GM19328 (cell line): ENCODE results near the gene TAS2R13.

ENCODE experiments used
- ATAC-seq: cut with Tn5 transposase; IDR thresholded peaks from one replicate; pipeline ENCODE4 v1.9.1; 2021; ENCODE audit warnings: mild to moderate bottlenecking, moderate library complexity; ENCODE audit not compliant: unreplicated experiment

The TAS2R13 gene, protein sequence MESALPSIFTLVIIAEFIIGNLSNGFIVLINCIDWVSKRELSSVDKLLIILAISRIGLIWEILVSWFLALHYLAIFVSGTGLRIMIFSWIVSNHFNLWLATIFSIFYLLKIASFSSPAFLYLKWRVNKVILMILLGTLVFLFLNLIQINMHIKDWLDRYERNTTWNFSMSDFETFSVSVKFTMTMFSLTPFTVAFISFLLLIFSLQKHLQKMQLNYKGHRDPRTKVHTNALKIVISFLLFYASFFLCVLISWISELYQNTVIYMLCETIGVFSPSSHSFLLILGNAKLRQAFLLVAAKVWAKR

DNA sequence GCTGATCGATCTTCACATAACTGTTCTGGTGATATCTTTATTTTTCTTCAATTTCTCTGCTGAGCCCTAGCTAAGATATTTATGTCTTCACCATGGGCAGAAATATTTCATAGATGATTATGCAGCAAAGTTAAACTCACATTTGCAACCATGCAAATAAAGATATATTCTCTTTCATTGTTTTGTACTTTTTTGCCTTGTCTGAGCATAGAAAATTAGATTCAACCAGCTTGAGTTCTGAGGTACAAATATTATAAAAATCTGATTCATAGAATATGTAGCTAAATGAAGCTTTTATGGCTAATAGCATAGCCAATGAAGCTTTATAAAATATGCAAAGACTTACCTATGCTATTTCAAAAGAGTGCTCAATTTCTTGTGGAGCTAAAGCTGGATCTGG is at the start of gene TAS2R13:
TSS of gene TAS2R13 (minus strand) at position 101 of the 400 bp plus-strand sequence. CDS start 264 bp downstream, outside the sequence.
- no peak for ATAC-seq

DNA sequence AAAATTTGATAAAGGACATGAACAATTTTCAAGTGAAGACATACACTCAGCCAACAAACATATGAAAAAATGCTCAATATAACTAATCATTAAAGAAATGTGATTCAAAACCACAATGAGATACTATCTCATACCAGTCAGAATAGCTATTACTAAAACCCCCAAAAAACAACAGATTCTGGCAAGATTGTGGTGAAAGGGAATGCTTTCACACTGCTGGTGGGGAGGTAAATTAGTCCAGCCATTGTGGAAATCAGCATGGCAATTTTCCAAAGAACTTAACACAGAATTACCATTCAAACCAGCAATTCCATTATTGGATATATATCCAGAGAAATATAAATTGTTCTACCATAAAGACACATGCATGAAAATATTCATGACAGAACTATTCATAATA is 48.4 kb upstream of the TAS2R13 start:
- no peak for ATAC-seq

DNA sequence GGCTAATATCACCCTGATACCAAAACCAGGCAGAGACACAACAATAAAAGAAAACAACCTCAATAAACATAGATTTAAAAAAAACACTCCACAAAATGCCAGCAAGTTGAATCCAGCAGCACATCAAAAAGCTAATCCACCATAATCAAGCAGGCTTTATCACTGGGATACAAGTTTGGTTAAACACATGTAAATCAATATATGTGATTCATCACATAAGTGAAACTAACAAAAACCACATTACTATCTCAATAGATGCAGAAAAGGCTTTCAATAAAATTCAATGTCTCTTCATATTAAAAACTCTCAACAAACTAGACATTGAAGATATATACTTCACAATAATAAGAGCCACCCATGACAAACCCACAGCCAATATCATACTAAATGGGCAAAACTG is 46.7 kb upstream of the TAS2R13 start:
- no peak for ATAC-seq

DNA sequence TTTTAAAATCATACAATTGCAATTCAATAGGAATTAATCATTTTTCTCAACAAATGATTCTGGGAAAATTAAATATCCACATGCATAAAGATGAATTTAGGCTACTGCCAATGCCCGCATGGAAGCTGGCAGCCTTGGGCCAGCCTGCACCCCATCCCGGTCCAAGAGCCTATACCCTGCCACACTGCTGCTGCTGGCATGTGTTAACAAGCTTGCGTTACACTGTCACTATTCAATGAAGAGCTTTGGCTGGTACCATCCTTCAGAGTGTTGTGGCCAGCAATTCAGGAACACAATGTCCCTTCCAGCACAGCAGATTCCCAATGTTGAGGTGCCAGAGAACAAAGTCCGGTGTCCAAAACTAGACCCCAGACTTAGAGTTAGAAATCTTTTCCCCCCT is 43.3 kb upstream of the TAS2R13 start:
- no peak for ATAC-seq

DNA sequence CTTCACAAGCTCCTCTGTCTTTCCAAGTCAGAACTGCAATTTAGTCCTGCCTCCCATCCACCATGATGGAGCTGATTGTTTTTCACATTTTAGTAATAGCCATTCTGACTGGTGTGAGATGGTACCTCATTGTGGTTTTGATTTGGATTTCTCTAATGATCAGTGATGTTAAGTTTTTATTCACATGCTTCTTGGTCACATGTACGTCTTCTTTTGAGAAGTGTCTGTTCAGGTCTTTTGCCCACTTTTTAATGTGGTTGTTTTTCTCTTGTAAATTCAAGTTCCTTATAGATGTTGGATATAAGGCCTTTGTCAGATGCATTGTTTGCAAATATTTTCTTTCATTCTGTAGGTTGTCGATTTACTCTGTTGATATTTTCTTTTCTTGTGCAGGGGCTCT is 33.8 kb upstream of the TAS2R13 start:
- ATAC-seq: no peak

DNA sequence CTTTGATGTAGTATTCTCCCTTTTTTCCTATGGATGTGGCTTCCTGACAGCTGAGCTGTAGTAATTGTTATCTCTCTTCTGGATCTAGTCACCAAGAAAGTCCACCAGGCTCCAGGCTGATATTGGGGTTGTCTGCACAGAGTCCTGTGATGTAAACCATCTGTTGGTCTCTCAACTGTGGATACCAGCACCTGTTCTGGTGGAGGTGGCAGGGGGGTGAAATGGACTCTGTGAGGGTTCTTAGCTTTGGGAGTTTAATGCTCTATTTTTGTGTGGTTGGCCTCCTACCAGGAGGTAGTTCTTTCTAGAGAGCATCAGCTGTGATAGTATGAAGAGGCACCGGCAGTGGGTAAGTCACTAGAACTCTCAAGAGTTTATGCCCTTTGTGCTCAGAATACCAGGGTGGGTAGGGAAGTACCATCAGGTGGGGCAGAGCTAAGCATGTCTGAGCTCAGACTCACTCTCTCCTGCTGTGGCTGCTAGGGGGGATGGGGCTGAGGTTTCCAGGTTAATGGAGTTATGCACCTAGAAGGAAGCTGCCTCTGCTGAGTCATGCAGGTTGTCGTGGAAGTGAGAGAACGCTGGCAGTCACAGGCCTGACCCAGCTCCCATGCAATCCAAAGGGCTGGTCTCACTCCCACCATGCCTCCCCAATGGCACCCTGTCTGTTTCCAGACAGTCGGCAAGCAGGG is 32.7 kb upstream of the TAS2R13 start:
- ATAC-seq: no peak

DNA sequence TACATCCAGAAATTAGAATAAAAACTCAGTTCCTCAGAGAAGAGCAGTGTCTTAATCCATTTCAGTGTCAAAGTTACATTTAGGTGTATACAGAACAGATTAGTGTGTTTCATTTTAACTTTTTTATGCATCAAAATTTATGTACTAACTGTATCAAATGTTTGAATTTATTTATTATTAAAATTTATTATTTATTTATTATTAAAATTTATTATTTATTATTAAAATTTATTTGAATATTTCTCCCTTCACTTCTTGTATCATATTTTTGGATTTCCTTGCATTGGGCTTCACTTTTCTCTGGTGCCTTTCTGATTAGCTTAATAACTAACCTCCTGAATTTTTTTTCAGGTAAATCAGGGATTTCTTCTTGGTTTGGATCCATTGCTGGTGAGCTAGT is 32.0 kb upstream of the TAS2R13 start:
- ATAC-seq: no peak

DNA sequence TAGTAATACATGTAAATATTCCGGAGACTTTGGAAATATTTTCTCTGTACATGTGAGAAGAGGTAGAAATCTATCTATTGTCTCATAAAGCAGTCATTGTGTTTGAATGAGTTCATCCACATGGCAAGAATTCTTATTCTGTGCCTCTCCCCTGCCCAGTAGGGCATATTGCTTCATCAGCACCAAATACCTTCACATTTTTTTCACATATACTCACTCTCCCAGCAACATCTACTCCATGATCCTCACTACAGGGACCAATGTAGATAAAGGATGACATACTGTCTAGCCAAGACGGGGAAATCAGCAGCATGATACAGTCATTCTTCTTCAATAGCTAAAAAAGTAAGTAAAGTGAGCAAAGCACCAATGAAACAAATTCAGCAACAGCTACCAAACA is 31.0 kb upstream of the TAS2R13 start:
- ATAC-seq: no peak

DNA sequence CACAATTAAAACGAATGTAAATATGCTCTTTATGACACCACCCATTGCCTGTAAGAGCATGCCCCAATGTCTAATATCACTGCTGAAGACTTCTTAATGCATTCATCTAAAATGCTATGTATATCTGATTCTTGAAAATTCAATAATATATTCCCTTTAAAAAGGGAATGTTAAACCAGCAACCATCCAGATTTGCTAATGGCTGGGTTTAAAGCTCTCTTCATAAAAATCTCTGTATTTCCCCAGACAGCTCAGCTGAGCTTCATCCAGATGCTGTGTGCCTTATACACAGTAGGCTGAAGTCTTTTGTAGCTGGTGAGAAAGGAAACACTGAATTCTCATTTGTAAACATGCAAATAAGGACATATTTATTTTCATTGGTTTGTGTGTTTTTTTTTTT is 29.8 kb upstream of the TAS2R13 start, which contains the start of gene TAS2R14:
TSS of gene TAS2R14 (minus strand) at position 101 of the 400 bp plus-strand sequence. CDS start at position 45, 56 bp downstream.
- ATAC-seq: no peak

DNA sequence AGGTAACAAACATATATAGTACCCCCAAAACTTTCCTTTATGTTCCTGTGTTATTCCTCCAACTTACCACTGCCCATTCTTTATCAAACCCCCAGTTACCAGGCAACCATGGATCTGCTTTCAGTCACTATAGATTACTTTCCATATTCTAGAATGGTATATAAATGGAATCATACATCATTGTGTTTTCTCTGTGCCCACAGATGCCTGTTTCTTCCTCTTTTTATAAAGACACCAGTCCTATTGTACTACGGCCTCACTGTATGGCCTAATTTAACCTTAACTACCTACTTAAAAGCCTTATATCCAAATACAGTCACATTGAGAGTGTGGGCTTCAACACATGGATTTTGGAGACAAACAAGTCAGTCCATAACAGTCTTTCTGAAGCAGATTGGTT is 27.1 kb upstream of the TAS2R13 start:
- no peak for ATAC-seq

DNA sequence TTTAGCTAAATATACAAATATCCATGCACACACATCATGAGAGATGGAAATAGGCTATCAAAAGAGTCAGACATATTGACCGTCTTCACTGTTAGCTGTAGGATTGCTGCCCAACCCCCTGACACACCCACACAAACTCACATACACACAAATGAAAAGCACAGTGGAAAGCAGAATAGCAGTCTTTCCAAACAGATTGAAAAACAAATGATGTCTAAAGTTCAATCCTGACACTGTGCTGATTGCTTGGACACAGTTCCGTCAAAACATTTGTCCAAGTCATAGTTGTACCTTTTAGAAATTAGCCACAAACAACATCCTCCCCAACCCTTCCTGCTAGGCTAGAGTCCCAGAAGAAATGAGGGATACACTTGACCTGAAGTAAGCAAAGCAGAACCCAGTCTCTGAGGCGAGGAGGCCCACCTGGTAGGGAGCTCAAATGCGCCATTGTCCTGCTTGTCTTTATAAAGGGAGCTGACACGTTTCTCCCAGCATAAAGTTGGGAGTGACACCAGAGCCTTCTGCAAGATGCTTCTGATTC is 19.5 kb upstream of the TAS2R13 start, which contains the start of gene PRH2:
TSS of gene PRH2 (plus strand) at position 491 of the 541 bp plus-strand sequence. CDS start at position 529, 38 bp downstream.
- ATAC-seq: no peak

DNA sequence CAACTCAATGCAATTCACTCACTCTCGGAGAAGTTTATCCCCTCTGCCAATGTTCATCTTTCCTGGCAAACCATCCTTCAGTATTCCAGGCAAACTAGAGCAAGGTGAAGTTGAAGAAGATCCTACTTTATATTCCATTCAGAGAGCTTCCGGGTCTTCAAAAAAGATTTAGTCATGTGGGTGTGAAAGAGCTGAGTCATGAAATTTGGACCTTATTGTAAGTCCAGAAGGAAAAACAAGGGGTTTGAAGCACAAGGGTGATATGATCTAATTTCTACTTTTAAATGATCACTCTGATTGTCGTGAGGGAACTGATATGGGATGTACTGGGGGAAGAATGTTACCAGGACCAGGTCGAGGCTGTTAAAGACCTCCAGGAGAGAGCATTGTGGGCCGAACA is 16.9 kb upstream of the TAS2R13 start:
- ATAC-seq: no peak

DNA sequence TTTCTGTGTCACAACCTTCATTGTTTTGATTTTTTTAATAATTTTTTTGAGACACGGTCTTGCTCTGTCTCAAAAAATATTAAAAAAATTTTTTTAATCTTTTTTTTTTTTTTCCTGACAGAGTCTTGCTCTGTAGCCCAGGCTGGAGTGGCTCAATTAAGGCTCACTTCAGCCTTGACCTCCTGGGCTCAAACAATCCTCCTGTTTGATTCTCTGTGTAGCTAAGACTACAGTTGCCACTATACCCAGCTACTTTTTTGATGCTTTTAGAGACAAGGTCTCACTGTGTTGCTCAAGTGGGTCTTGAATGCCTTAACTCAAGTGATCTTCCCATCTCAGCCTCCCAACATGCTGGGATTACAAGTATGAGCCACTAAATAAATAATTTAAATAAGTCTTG is 10.4 kb upstream of the TAS2R13 start:
- ATAC-seq: no peak

DNA sequence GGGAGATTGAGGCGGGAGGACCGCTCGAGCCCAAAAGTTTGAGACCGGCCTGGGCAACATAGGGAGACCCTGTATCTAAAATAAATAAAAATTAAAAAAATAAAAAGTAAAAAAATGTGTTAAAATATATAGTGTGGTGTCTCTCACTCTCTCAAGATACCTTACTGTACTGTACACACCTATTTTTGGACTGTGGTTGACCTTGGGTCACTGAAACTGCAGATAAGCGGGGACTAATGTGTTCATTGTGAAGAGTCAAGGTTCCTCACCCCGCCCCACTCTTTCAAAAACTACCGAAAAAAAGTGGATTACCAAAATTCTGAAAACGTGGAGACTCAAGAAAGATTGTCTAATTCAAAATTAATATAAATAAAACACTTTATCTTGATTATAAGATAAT is 1.0 kb upstream of the TAS2R13 start:
- no peak for ATAC-seq

DNA sequence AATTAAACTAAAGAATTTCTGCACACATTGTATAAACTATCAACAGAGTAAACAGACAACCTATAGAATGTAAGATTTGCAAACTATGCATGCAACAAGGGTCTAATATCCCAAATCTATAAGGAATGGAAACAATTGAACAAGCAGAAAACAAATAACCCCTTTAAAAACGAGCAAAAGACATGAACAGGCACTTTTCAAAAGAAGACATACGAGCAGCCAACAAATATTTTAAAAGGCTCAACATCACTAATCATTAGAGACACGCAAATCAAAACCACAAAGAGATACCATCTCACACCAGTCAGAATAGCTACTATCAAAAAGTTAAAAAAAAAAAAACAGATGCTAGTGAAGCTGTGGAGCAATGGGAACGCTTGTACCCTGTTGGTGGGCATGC is 4.7 kb downstream of the TAS2R13 start:
- ATAC-seq: no peak

DNA sequence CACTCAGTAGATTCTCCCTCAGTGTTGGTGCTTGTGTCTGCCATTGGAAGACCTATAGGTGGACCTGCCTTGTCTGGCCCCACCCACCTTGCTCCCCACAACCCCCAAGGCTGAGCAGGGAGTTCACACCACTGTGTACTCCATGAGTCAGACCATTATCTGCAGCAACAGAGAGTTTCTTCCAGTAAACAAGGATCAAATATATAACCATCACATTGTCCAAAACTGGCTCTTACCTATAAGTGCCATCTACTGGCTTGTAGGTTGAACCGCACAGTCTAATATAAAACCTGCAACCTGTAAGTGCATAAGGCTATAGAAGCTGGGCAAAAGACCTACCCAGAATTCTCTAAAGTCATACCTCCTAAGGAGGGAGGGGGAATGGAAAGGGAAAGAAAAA is 7.9 kb downstream of the TAS2R13 start:
- ATAC-seq: no peak

DNA sequence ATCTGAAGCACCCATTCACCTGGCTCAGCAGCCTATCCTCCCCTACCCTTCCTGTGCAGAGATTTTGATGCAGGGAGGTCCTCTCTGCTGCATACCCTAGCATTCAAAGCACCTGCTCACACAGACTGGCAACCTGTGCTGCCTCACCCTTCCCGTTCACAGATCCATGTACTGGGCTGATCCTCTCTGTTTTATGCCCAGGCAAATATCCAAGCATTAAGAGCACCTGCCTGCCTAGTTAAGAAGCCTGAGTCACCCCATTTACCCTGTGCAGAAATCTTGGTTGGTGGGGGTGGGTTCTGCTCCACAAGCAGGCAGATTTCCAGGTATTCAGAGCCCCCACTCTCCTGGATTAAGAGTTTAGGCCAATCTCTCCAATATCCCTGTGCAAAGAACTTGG is 8.4 kb downstream of the TAS2R13 start:
- no peak for ATAC-seq

DNA sequence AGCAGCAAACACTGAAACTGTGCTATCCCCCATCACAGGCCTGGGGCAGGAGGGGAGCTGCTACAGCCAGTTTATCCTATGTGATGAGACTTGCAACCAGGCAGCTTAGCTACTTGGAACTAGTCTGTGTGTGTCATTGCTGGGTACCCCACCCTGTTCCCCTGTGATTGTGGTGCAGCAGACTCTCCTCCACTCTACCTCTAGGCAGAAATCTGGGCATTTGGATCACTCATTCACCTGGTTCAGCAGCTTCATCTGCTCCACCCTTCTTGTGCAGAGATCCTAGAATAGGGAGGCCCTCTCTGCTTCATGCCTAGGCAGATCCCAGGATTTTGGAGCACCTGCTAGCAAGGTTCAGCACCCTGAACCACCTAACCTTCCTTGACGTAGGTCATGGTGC is 8.8 kb downstream of the TAS2R13 start:
- no peak for ATAC-seq

DNA sequence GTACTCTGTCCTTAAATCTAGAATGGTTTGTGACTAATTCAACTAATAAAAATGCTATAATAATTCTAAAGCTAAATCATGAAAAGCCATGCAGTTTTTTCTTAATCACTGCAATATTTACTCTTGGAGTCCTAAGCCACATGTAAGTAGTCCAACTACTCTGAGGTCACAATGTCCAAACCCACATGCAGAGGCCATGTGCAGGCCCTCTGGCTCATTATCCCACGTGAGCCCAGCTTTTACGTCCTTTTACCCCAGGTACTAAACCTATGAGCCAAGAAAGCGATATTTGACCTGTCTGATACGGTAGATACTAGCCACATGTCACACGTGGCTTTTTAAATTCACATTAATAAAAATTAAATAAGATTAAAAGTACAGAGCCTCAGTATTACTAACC is 12.5 kb downstream of the TAS2R13 start:
- no peak for ATAC-seq

DNA sequence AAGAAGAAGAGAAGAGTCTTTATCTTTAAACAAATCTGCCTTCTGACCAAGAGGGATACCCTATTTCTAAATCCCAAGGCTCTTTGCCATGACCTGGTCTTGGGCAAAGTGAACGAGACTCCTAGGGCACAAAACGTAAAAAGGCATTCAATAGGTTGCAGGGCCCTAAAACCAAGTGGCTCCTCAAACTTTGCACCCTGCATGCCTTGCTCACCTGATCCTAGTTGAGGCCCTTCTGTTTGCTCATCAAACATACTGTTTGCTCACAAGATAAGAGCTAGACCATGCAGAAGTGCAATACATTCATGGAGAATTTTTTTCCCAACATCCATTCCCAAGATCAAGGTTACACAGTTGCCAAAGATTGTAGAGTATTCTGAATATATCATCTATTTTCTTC is 17.4 kb downstream of the TAS2R13 start:
- no peak for ATAC-seq

DNA sequence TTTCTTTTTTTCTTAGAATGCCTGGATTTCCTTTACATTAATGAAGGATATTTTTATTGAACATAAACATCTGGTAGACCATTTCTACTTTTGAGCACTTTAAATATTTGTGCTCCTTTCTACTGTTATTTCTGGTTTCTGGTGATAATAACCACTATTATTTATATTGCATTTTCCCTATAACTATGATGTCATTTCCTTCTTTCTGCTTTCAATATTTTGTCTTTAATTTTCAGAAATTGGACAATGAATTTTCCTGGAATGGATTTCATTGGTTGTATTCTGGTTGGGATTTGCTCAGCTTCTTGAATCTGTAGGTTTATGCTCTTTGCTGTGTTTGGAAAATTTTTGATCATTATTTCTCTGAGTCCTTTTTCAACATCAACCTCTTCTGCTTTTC is 20.1 kb downstream of the TAS2R13 start:
- no peak for ATAC-seq

DNA sequence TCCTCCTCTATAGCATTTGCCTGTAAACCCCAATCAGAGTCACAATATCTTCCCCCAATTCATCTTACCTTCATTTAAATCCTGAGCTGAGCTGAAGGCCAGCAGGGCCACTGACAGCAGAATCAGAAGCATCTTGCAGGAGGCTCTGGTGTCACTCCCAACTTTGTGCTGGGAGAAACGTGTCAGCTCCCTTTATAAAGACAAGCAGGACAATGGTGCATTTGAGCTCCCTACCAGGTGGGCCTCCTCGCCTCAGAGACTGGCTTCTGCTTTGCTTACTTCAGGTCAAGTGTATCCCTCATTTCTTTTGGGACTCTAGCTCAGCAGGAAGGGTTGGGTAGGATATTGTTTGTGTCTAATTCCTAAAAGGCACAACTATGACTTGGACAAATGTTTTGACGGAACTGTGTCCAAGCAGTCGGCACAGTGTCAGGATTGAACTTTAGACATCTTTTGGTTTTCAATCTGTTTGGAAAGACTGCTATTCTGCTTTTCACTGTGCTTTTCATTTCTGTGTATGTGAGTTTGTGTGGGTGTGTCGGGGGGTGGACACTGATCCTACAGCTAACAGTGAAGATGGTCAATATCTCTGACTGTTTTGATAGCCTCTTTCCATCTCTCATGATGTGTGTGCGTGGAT is 25.2 kb downstream of the TAS2R13 start, which contains the start of gene PRH1:
TSS of gene PRH1 (minus strand) at position 170 of the 640 bp plus-strand sequence. CDS start at position 132, 38 bp downstream.
- ATAC-seq: no peak
